NB4 (cell line): Measurements from ENCODE around the gene NAA80.

Source experiments
- DNase-seq: peaks from one replicate; pipeline ENCODE4 v3.0.0; 2010; ENCODE audit warnings: low read depth
- H3K4me3 ChIP-seq: one replicate; pipeline ENCODE4 v1.5.1; 2011; ENCODE audit warnings: mild to moderate bottlenecking, low read depth, low read length, moderate library complexity
- CTCF ChIP-seq: IDR thresholded peaks from one replicate; pipeline ENCODE4 v1.5.1; 2012; ENCODE audit warnings: low read depth, low read length
- MAX ChIP-seq: IDR thresholded peaks from 2 replicates; pipeline ENCODE4 v1.6.1; 2011; ENCODE audit warnings: low read depth, low read length
- MYC ChIP-seq: IDR thresholded peaks from 2 replicates; pipeline ENCODE4 v1.6.1; 2011; ENCODE audit warnings: low read depth, low read length
- POLR2A ChIP-seq: IDR thresholded peaks from 2 replicates; pipeline ENCODE4 v1.6.1; 2011; ENCODE audit warnings: mild to moderate bottlenecking; ENCODE audit not compliant: insufficient read length; ENCODE audit errors: extremely low read depth

Gene NAA80

GRCh38 chr3:50338965-50339364, 39.8 kb upstream of the NAA80 start:
- H3K4me3 ChIP-seq = peak overlapping the region; percentile 99

GRCh38 chr3:50337175-50337861, 38.1 kb upstream of the NAA80 start:
- peak; percentile 82 for TF ChIP-seq MAX
- TF ChIP-seq CTCF = no peak
- TF ChIP-seq POLR2A = peak; percentile 79
- peak; percentile 65 for TF ChIP-seq MYC
- peak overlapping the region; percentile 99 for H3K4me3 ChIP-seq
- peak; percentile 99 for DNase-seq

More at GRCh38 chr3:50338965-50339364, 39.8 kb upstream of the NAA80 start:
- peak; percentile 68 for DNase-seq
- no peak for TF ChIP-seq CTCF
- TF ChIP-seq MAX = no peak
- no peak for TF ChIP-seq POLR2A
- TF ChIP-seq MYC = no peak

- TF ChIP-seq MAX = no peak
- TF ChIP-seq MYC = no peak
- TF ChIP-seq CTCF = no peak
- no peak for TF ChIP-seq POLR2A
- H3K4me3 ChIP-seq = peak overlapping the region; percentile 95
- no peak for DNase-seq
Measured at GRCh38 chr3:50336452-50337174, 37.4 kb upstream of the NAA80 start.

GRCh38 chr3:50334339-50335075, 35.3 kb upstream of the NAA80 start:
- peak overlapping the region; percentile 21 for H3K4me3 ChIP-seq
- no peak for DNase-seq
- TF ChIP-seq POLR2A (no peak), MYC (no peak), MAX (no peak), CTCF (no peak)

- no peak for TF ChIP-seq CTCF
- TF ChIP-seq POLR2A = no peak
- TF ChIP-seq MYC = no peak
- no peak for TF ChIP-seq MAX
Measured at GRCh38 chr3:50333744-50334328, 34.6 kb upstream of the NAA80 start.

More at GRCh38 chr3:50333744-50334328, 34.6 kb upstream of the NAA80 start:
- H3K4me3 ChIP-seq = peak overlapping the region; percentile 3
- no peak for DNase-seq
